Vagina (tissue), 2 donors: ENCODE results near the gene WNK2. TPM values are rescaled to one million over a fixed set of nuclear protein-coding genes. Genes with fewer than 3 reads are reported as not detected.

Experiments
- DNase-seq, 2 donors: peaks; one replicate each; pipeline ENCODE4 v3.0.0-alpha.2; 2017; ENCODE audit errors: extremely low spot score in 2 of 2
- H3K27ac ChIP-seq: fragments of 200-600 bp; sonication (generic); one replicate; pipeline ENCODE4 v1.5.1; 2019
- H3K27me3 ChIP-seq: fragments of 200-600 bp; sonication (generic); one replicate; pipeline ENCODE4 v1.5.1; 2019
- H3K36me3 ChIP-seq, 2 donors: fragments of 200-600 bp; sonication (generic); one replicate each; pipeline ENCODE4 v1.5.1; 2017 to 2019
- H3K4me1 ChIP-seq: fragments of 200-600 bp; sonication (generic); one replicate; pipeline ENCODE4 v1.5.1; 2019
- H3K4me3 ChIP-seq, 2 donors: fragments of 200-600 bp; sonication (generic); 1 replicate in 1 of 2; 2 replicates in 1 of 2; pipeline ENCODE4 v1.5.1; 2016 to 2019
- H3K9me3 ChIP-seq: fragments of 200-600 bp; sonication (generic); one replicate; pipeline ENCODE4 v1.5.1; 2019
- CTCF ChIP-seq, 3 experiments: fragments of 450-650 bp in 2 of 3; fragments of 200-600 bp in 1 of 3; sonication (generic) in 1 of 3; IDR thresholded peaks; one replicate each; pipeline ENCODE4 v1.5.1; 2017 to 2019; ENCODE audit warnings: antibody characterized with exemption in 3 of 3, mild to moderate bottlenecking in 2 of 3, moderate library complexity in 2 of 3
- POLR2A ChIP-seq, 2 donors: fragments of 450-650 bp; IDR thresholded peaks; one replicate each; pipeline ENCODE4 v1.6.1; 2017; ENCODE audit warnings: antibody characterized with exemption in 2 of 2, mild to moderate bottlenecking in 2 of 2, moderate library complexity in 2 of 2
- POLR2AphosphoS5 ChIP-seq, 2 donors: sonication (generic); formaldehyde crosslinking; IDR thresholded peaks; one replicate each; pipeline ENCODE4 v1.9.0; 2017; ENCODE audit warnings: antibody characterized with exemption in 2 of 2, mild to moderate bottlenecking in 2 of 2, low read depth in 1 of 2; ENCODE audit not compliant: insufficient read depth in 1 of 2
- intact Hi-C: fragments of 100-400 bp; cut with DNase I; formaldehyde crosslinking; loops from one replicate; pipeline ENCODE4 v1.15.1; 2023
- total RNA-seq: library from RNA; depleted of rRNA; stranded (reverse); fragments of >200 nt; gene quantifications from one replicate; pipeline ENCODE4 v1.2.3, GENCODE V29; 2016

WNK2 gene
- total RNA-seq, 1 donor from 2014 or later = 24.8 TPM

- no peak for TF ChIP-seq POLR2A (IDR thresholded peaks at IDR 0.05)
- no peak for TF ChIP-seq POLR2AphosphoS5 (IDR thresholded peaks at IDR 0.05; ENCODE audit: insufficient read depth in 1 of 2, low read depth in 1 of 2)
- no peak for TF ChIP-seq CTCF (IDR thresholded peaks at IDR 0.05)
- Histone ChIP-seq H3K9me3 (no peaks in the 10 kb centered on the region), H3K27me3 (no peaks in the 10 kb centered on the region), H3K36me3 (no peaks in the 10 kb centered on the region), H3K4me1 (peaks cover 23% of the 10 kb centered on the region), H3K4me3 (no peak overlapping the region), H3K27ac (no peak overlapping the region)
- intact Hi-C loops = no loop called here
- DNase-seq = no peak
These were observed 37.1 kb downstream of the WNK2 start for GRCh38 chr9:93221044-93221443.

- Histone ChIP-seq H3K9me3 (no peaks in the 10 kb centered on the region), H3K36me3 (no peaks in the 10 kb centered on the region), H3K27me3 (no peaks in the 10 kb centered on the region), H3K4me1 (peaks cover 23% of the 10 kb centered on the region), H3K4me3 (no peak overlapping the region), H3K27ac (no peak overlapping the region)
- no peak for TF ChIP-seq POLR2AphosphoS5 (IDR thresholded peaks at IDR 0.05; ENCODE audit: insufficient read depth in 1 of 2, low read depth in 1 of 2)
- no peak for TF ChIP-seq POLR2A (IDR thresholded peaks at IDR 0.05)
- no peak for TF ChIP-seq CTCF (IDR thresholded peaks at IDR 0.05)
- no peak for DNase-seq
- intact Hi-C loops = loop anchor here (2.0 kb wide), 1 partner anchor 70 kb away; no protein-coding TSS in a partner anchor
These were observed 38.9 kb downstream of the WNK2 start for GRCh38 chr9:93222890-93223259.

DNA sequence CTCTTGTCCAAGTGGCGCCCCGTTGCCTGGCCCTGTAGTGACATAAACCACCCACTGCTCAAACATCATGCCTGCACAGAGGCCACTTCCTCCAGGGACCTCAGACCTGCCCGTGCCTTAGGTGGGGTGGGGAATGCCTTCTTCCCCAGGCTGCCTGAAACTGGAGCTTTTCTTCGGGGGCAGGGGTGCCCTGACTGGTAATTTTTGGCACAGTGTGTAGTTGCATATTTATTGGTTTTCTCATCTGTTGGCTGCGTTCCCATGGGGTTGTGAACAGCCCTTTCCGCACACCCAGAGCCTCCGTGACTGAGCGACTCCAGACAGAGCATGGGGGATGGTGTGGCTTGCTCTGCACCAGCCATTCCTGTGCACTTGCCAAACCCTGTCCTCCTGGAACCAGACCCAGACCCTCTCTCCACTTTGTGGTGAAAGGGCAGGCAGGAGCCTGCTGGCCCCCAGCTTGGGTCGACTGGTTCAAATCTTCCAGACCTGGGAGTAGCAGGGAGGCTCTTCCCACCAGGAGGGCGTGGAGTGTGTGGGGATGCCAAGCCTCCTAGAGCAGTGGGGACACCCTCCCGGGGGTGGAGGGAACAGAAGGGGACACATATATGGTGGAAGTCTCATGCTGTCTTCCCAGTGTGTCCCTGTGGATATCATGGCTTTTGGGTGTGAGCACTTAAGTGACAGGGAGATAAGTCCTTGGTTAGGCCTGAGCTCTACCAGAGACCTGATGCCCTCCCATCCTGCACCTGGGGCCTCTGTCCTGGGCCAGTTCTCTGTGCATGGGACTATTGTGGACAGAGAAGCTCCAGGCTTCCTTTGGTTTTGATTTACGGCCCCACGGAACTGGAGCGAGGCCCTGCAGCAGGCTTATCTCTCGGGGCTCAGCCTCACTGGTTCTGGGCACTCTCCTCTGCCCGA lies 39.6 kb downstream of the WNK2 start:
- H3K36me3 ChIP-seq = no peaks in the 10 kb centered on the region
- intact Hi-C loops = loop anchor here (2.0 kb wide), 1 partner anchor 69 kb away; no protein-coding TSS in a partner anchor
- no peaks in the 10 kb centered on the region for H3K27me3 ChIP-seq
- no peak for DNase-seq
- H3K27ac ChIP-seq = no peak overlapping the region
- no peak overlapping the region for H3K4me3 ChIP-seq
- H3K9me3 ChIP-seq = no peaks in the 10 kb centered on the region
- peaks cover 23% of the 10 kb centered on the region for H3K4me1 ChIP-seq
- TF ChIP-seq POLR2AphosphoS5 (IDR thresholded peaks at IDR 0.05; ENCODE audit: insufficient read depth in 1 of 2, low read depth in 1 of 2) (no peak), POLR2A (IDR thresholded peaks at IDR 0.05) (no peak), CTCF (IDR thresholded peaks at IDR 0.05) (no peak)

- intact Hi-C loops = no loop called here
- TF ChIP-seq CTCF (IDR thresholded peaks at IDR 0.05) (no peak), POLR2AphosphoS5 (IDR thresholded peaks at IDR 0.05; ENCODE audit: insufficient read depth in 1 of 2, low read depth in 1 of 2) (peak in 1 of 2 donors; percentile 20)
- H3K27ac ChIP-seq = no peak overlapping the region
- no peaks in the 10 kb centered on the region for H3K27me3 ChIP-seq
- peaks cover 23% of the 10 kb centered on the region for H3K4me1 ChIP-seq
- H3K9me3 ChIP-seq = no peaks in the 10 kb centered on the region
- H3K4me3 ChIP-seq = no peak overlapping the region
- no peaks in the 10 kb centered on the region for H3K36me3 ChIP-seq
- no peak for DNase-seq
These were observed 40.7 kb downstream of the WNK2 start for GRCh38 chr9:93224591-93224990.

DNA sequence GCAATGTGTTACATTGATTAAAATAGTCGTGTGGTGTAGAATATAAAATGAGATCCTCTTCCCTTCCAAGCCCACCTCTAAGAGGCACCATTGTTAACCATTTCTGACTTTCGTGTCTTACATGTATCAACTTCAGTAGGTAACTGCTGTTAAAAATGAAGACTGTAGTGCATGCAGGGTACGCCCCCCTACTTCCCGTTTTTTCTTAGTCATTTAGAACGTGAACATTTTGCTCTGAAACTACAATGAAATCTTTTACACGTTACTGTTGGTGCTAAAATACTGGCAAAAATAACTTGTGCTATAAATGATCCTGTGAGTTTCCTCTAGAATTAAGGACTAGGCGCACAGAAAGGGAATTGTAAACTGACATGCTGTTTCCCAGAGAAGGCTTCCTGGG lies 41.5 kb downstream of the WNK2 start:
- H3K9me3 ChIP-seq = no peaks in the 10 kb centered on the region
- intact Hi-C loops = no loop called here
- DNase-seq = no peak
- no peak overlapping the region for H3K27ac ChIP-seq
- no peak overlapping the region for H3K4me3 ChIP-seq
- no peaks in the 10 kb centered on the region for H3K27me3 ChIP-seq
- peaks cover 23% of the 10 kb centered on the region for H3K4me1 ChIP-seq
- no peaks in the 10 kb centered on the region for H3K36me3 ChIP-seq
- TF ChIP-seq CTCF (IDR thresholded peaks at IDR 0.05) (no peak), POLR2AphosphoS5 (IDR thresholded peaks at IDR 0.05; ENCODE audit: insufficient read depth in 1 of 2, low read depth in 1 of 2) (no peak), POLR2A (IDR thresholded peaks at IDR 0.05) (no peak)
